ES-I3 (cell line): ENCODE results near the gene NANOS2.
A peak's percentile ranks its signal among the peaks of the same experiment; 100 is the strongest.

ENCODE experiments used
- H3K36me3 ChIP-seq: 2 replicates; pipeline ENCODE4 v1.6.1; 2013; ENCODE audit warnings: mild to moderate bottlenecking, low read length, control low read depth, moderate library complexity; ENCODE audit not compliant: insufficient read depth
- H3K4me1 ChIP-seq: 2 replicates; pipeline ENCODE4 v1.6.1; 2013; ENCODE audit warnings: mild to moderate bottlenecking, control low read depth, low read length; ENCODE audit not compliant: insufficient read depth
- H3K9ac ChIP-seq: 2 replicates; pipeline ENCODE4 v1.6.1; 2013; ENCODE audit warnings: low read depth, mild to moderate bottlenecking, low read length, moderate library complexity
- H3K9me3 ChIP-seq: 2 replicates; pipeline ENCODE4 v1.6.1; 2013; ENCODE audit warnings: mild to moderate bottlenecking, low read length, moderate library complexity; ENCODE audit not compliant: control insufficient read depth, insufficient read depth

Gene NANOS2

GRCh38 chr19:45895519-45895972 lies 19.0 kb downstream of the NANOS2 start:
- H3K9me3 ChIP-seq = no peaks in the 10 kb centered on the region
- peaks cover 3% of the 10 kb centered on the region; the same call in 1 of the 2 replicates for H3K36me3 ChIP-seq
- no peak overlapping the region for H3K9ac ChIP-seq
- H3K4me1 ChIP-seq = 0 out of 2 replicates have a peak, but pooled peaks cover under 1% of the 10 kb centered on the region

GRCh38 chr19:45890877-45891276 lies 23.7 kb downstream of the NANOS2 start:
- no peaks in the 10 kb centered on the region for H3K36me3 ChIP-seq
- no peaks in the 10 kb centered on the region for H3K9me3 ChIP-seq
- no peak overlapping the region for H3K9ac ChIP-seq
- H3K4me1 ChIP-seq = no peaks in the 10 kb centered on the region

GRCh38 chr19:45889210-45889885 lies 25.2 kb downstream of the NANOS2 start:
- no peaks in the 10 kb centered on the region for H3K36me3 ChIP-seq
- H3K4me1 ChIP-seq = no peaks in the 10 kb centered on the region
- H3K9ac ChIP-seq = no peak overlapping the region
- H3K9me3 ChIP-seq = no peaks in the 10 kb centered on the region

- peak overlapping the region; percentile 99 for H3K9ac ChIP-seq
- H3K36me3 ChIP-seq = no peaks in the 10 kb centered on the region
- H3K9me3 ChIP-seq = no peaks in the 10 kb centered on the region
- peaks cover under 1% of the 10 kb centered on the region; the same call in 1 of the 2 replicates for H3K4me1 ChIP-seq
Measured at GRCh38 chr19:45887200-45887710, 27.3 kb downstream of the NANOS2 start.

GRCh38 chr19:45886427-45887199 lies 28.0 kb downstream of the NANOS2 start:
- Histone ChIP-seq H3K9ac (peak overlapping the region; percentile 99), H3K36me3 (no peaks in the 10 kb centered on the region), H3K9me3 (no peaks in the 10 kb centered on the region), H3K4me1 (peaks cover 7% of the 10 kb centered on the region; the same call in 1 of the 2 replicates)

- Histone ChIP-seq H3K36me3 (no peaks in the 10 kb centered on the region), H3K4me1 (peaks cover 14% of the 10 kb centered on the region), H3K9ac (peak within 1 kb of the TSS; percentile 99), H3K9me3 (no peaks in the 10 kb centered on the region)
Measured at GRCh38 chr19:45885556-45886426, 28.8 kb downstream of the NANOS2 start, which contains the start of gene IRF2BP1. Gene IRF2BP1, minus strand, starts transcription at chr19:45886141. Its CDS starts 367 bp downstream, at chr19:45885774.

GRCh38 chr19:45884682-45885555 lies 29.7 kb downstream of the NANOS2 start:
- Histone ChIP-seq H3K9me3 (no peaks in the 10 kb centered on the region), H3K4me1 (peaks cover 14% of the 10 kb centered on the region), H3K9ac (peak overlapping the region; percentile 99; the same call in 1 of the 2 replicates), H3K36me3 (no peaks in the 10 kb centered on the region)

GRCh38 chr19:45883881-45884681 lies 30.5 kb downstream of the NANOS2 start:
- Histone ChIP-seq H3K4me1 (peaks cover 14% of the 10 kb centered on the region), H3K9ac (no peak overlapping the region), H3K9me3 (no peaks in the 10 kb centered on the region), H3K36me3 (no peaks in the 10 kb centered on the region)

- H3K9ac ChIP-seq = no peak overlapping the region
- no peaks in the 10 kb centered on the region for H3K36me3 ChIP-seq
- no peaks in the 10 kb centered on the region for H3K9me3 ChIP-seq
- H3K4me1 ChIP-seq = peaks cover 15% of the 10 kb centered on the region
Measured at GRCh38 chr19:45883586-45883880, 31.0 kb downstream of the NANOS2 start.

GRCh38 chr19:45882652-45883585 lies 31.7 kb downstream of the NANOS2 start:
- peaks cover 17% of the 10 kb centered on the region for H3K4me1 ChIP-seq
- peak overlapping the region; percentile 54 for H3K9ac ChIP-seq
- no peaks in the 10 kb centered on the region for H3K36me3 ChIP-seq
- no peaks in the 10 kb centered on the region for H3K9me3 ChIP-seq

GRCh38 chr19:45881909-45882528 lies 32.6 kb downstream of the NANOS2 start:
- H3K9ac ChIP-seq = peak overlapping the region; percentile 54
- H3K36me3 ChIP-seq = no peaks in the 10 kb centered on the region
- peaks cover 22% of the 10 kb centered on the region for H3K4me1 ChIP-seq
- H3K9me3 ChIP-seq = no peaks in the 10 kb centered on the region
